ENCODE data around the gene DOK4. TPM values are rescaled to one million over a fixed set of nuclear protein-coding genes. Genes with fewer than 3 reads are reported as not detected.

The DOK4 gene
- total and polyA plus RNA-seq, 2 donors (not counting 3 experiments of a cell fraction or from before 2014, with no cell fraction given): 22.3 to 23.4 TPM

GRCh38 chr16:57535680-57536305 lies 49.5 kb upstream of the DOK4 start:
- H3K36me3 ChIP-seq (ENCODE audit: control insufficient read depth in 2 of 2, extremely low read depth in 1 of 2, insufficient read depth in 2 of 2, low read length in 2 of 2): no peaks in the 10 kb centered on the region
- POLR2A ChIA-PET: no interaction called here
- H3K9me1 ChIP-seq (replicated peaks; ENCODE audit: control insufficient read depth, extremely low read depth, insufficient read depth, low read length): no peaks in the 10 kb centered on the region
- no TSS peak for BruUV-seq (replicated peaks)
- H4K20me1 ChIP-seq (replicated peaks; ENCODE audit: control insufficient read depth, extremely low read depth, insufficient read depth, low read length): no peaks in the 10 kb centered on the region
- H3K9me3 ChIP-seq (replicated peaks; ENCODE audit: control insufficient read depth, insufficient read depth, low read length): no peaks in the 10 kb centered on the region
- H3K4me1 ChIP-seq (ENCODE audit: control insufficient read depth, extremely low read depth, insufficient read depth, low read length): peaks cover 25% of the 10 kb centered on the region
- H3K4me2 ChIP-seq (ENCODE audit: insufficient read depth, low read length): peak overlapping the region; percentile 89
- H3K79me2 ChIP-seq (ENCODE audit: control insufficient read depth, insufficient read depth, low read length): no peaks in the 10 kb centered on the region
- peaks cover 3 to 24% of the 10 kb centered on the region in 2 experiments for H3K27me3 ChIP-seq (ENCODE audit: control insufficient read depth in 2 of 2, insufficient read depth in 2 of 2, low read length in 2 of 2)
- DNase-seq (ENCODE audit: low read depth, low spot score) (peak; percentile 87), FAIRE-seq (peak; percentile 73)
- intact Hi-C loops (cut with micrococcal nuclease): loop anchor here (2.0 kb wide), 1 partner anchor 49 kb away; the partner anchor contains the start of gene DOK4
- CTCF ChIA-PET: interaction anchor here (1.1 to 2.5 kb wide), 4 partner anchors 11 to 118 kb away, joined by 3 to 8 read pairs (median 6); partner anchors contain the start of gene POLR2C
- TF ChIP-seq MYC (IDR thresholded peaks at IDR 0.05; ENCODE audit: low read depth, low read length): no peak
- TF ChIP-seq POLR2AphosphoS5 (IDR thresholded peaks at IDR 0.05; ENCODE audit: insufficient read depth, low read depth, low read length): peak; percentile 20
- no peak for TF ChIP-seq MAX (IDR thresholded peaks at IDR 0.05; ENCODE audit: insufficient read depth, insufficient read length)
- TF ChIP-seq FOS (IDR thresholded peaks at IDR 0.05; ENCODE audit: borderline replicate concordance, insufficient read depth, low read length): no peak
- TF ChIP-seq JUN (IDR thresholded peaks at IDR 0.05; ENCODE audit: borderline replicate concordance, insufficient read depth, insufficient read length, low read depth): no peak
- no peak for TF ChIP-seq POLR2A (IDR thresholded peaks at IDR 0.05; ENCODE audit: low read depth, low read length)
- TF ChIP-seq EZH2 (IDR thresholded peaks at IDR 0.05; ENCODE audit: borderline replicate concordance, low read depth, low read length, severe bottlenecking): no peak
- peak in 1 of 2 donors; percentile 16 for TF ChIP-seq CTCF (IDR thresholded peaks at IDR 0.05; ENCODE audit: extremely low read depth in 1 of 2, insufficient read depth in 1 of 2, low read depth in 1 of 2, low read length in 2 of 2)
- no peak for TF ChIP-seq GATA2 (IDR thresholded peaks at IDR 0.05; ENCODE audit: insufficient read depth, insufficient read length, low read depth, low read length)
- H3K27ac ChIP-seq (ENCODE audit: insufficient read depth, low read depth, low read length): peak overlapping the region; percentile 18
- peak overlapping the region; percentile 80 to 82 (median 80) for H3K4me3 ChIP-seq (replicated peaks in 1 of 3; ENCODE audit: insufficient read depth in 1 of 3, low read depth in 1 of 3, low read length in 3 of 3)
- dilution Hi-C loops (cut with MboI; ENCODE audit: extremely low pct_ligation_motif_present, low sequenced_read_pairs): no loop called here
- H3K9ac ChIP-seq (replicated peaks; ENCODE audit: extremely low read depth, insufficient read depth, low read length): peak overlapping the region; percentile 66
- peak overlapping the region; percentile 95 for H2AFZ ChIP-seq (ENCODE audit: low read depth, low read length)

Measured in endothelial cell of umbilical vein (primary cell).